ENCODE results near the gene TRMT112.

The TRMT112 gene

GRCh38 chr11:64268025-64268892 lies 49.1 kb downstream of the TRMT112 start:
- no peak for DNase-seq

GRCh38 chr11:64267207-64267945 lies 50.0 kb downstream of the TRMT112 start:
- no peak for DNase-seq

Data from activated CD4-positive, alpha-beta T cell treated with anti-CD3 and anti-CD28 coated beads for 48 hours (primary cell).